H1 (cell line): Measurements from ENCODE around the gene MGAT5. TPM values are rescaled to one million over a fixed set of nuclear protein-coding genes. Genes with fewer than 3 reads are reported as not detected.

Experiments
- CTCF ChIA-PET: fragments of 300-600 bp; sonication (Branson Sonifier 250); formaldehyde crosslinking; loops from one replicate; lab custom pipeline; 2021; ENCODE audit not compliant: partially characterized antibody; lab: Charles Lee
- POLR2A ChIA-PET: fragments of 300-600 bp; sonication (Branson Sonifier 250); formaldehyde crosslinking; loops from one replicate; lab custom pipeline; 2021; ENCODE audit warnings: inconsistent platforms; ENCODE audit not compliant: partially characterized antibody; lab: Charles Lee
- DNase-seq, 2 experiments: peaks; one replicate each; pipeline versions ENCODE4 v3.0.0 to v3.0.0-alpha.2; 2010 to 2022; ENCODE audit warnings: low spot score in 2 of 2, low read depth in 1 of 2, mixed read lengths in 1 of 2
- FAIRE-seq: peaks from 2 replicates; lab custom pipeline; 2011; peaks lifted over from hg19 to GRCh38; lab: Jason Lieb, UNC
- H2AFZ ChIP-seq: 2 replicates; pipeline ENCODE4 v1.8.1; 2012; ENCODE audit warnings: low read length, inconsistent platforms
- H2AK5ac ChIP-seq: 2 replicates; pipeline ENCODE4 v1.6.1; 2013; ENCODE audit warnings: low read depth, low read length
- H2BK120ac ChIP-seq: replicated peaks from 2 replicates; pipeline ENCODE3; 2013; ENCODE audit warnings: low read depth, low read length, inconsistent platforms
- H2BK12ac ChIP-seq: 2 replicates; pipeline ENCODE4 v1.6.1; 2013; ENCODE audit warnings: low read depth, low read length
- H2BK15ac ChIP-seq: 2 replicates; pipeline ENCODE4 v1.6.1; 2013; ENCODE audit warnings: low read length
- H2BK20ac ChIP-seq: 2 replicates; pipeline ENCODE4 v1.6.1; 2013; ENCODE audit warnings: low read length
- H2BK5ac ChIP-seq: 2 replicates; pipeline ENCODE4 v1.6.1; 2013; ENCODE audit warnings: low read depth, low read length
- H3K14ac ChIP-seq: 2 replicates; pipeline ENCODE4 v1.6.1; 2013; ENCODE audit warnings: inconsistent platforms; ENCODE audit not compliant: insufficient read length
- H3K18ac ChIP-seq: 2 replicates; pipeline ENCODE4 v1.6.1; 2013; ENCODE audit warnings: low read length; ENCODE audit errors: extremely low read depth
- H3K23ac ChIP-seq: 2 replicates; pipeline ENCODE4 v1.6.1; 2013; ENCODE audit warnings: inconsistent platforms; ENCODE audit not compliant: insufficient read length
- H3K23me2 ChIP-seq: 2 replicates; pipeline ENCODE4 v1.6.1; 2013; ENCODE audit warnings: low read depth, low read length
- H3K27ac ChIP-seq: 2 replicates; pipeline ENCODE4 v1.6.1; 2011; ENCODE audit warnings: low read depth, low read length, inconsistent platforms
- H3K27me3 ChIP-seq, 4 experiments: replicated peaks in 1 of 4; 1 replicate in 1 of 4; 2 replicates in 3 of 4; pipeline versions ENCODE4 v1.6.1 to v1.8.1; 2011 to 2013; ENCODE audit warnings: low read length in 3 of 4, mild to moderate bottlenecking in 3 of 4, inconsistent platforms in 2 of 4, mixed read lengths in 2 of 4, moderate library complexity in 1 of 4; ENCODE audit not compliant: control insufficient read depth in 3 of 4, insufficient read depth in 3 of 4; ENCODE audit errors: extremely low read depth in 1 of 4
- H3K36me3 ChIP-seq, 4 experiments: 2 replicates each; pipeline versions ENCODE4 v1.6.1 to v1.8.1; 2011 to 2013; ENCODE audit warnings: mild to moderate bottlenecking in 4 of 4, low read length in 3 of 4, moderate library complexity in 2 of 4, control low read depth in 1 of 4, inconsistent platforms in 1 of 4; ENCODE audit not compliant: insufficient read depth in 4 of 4, control insufficient read depth in 2 of 4
- H3K4ac ChIP-seq: replicated peaks from 2 replicates; pipeline ENCODE3; 2013; ENCODE audit warnings: low read length, low read depth, mixed read lengths, inconsistent platforms; ENCODE audit not compliant: insufficient read length
- H3K4me1 ChIP-seq, 4 experiments: replicated peaks in 1 of 4; 1 replicate in 1 of 4; 2 replicates in 3 of 4; pipeline versions ENCODE4 v1.6.1 to v1.8.1; 2011 to 2013; ENCODE audit warnings: low read length in 3 of 4, inconsistent platforms in 2 of 4, mixed read lengths in 1 of 4; ENCODE audit not compliant: insufficient read depth in 4 of 4, control insufficient read depth in 3 of 4
- H3K4me2 ChIP-seq, 2 experiments: 2 replicates each; pipeline versions ENCODE4 v1.6.1 to v1.8.1; 2011 to 2013; ENCODE audit warnings: low read depth in 2 of 2, low read length in 2 of 2, control low read depth in 1 of 2, inconsistent platforms in 1 of 2, mild to moderate bottlenecking in 1 of 2; ENCODE audit not compliant: insufficient read depth in 1 of 2
- H3K4me3 ChIP-seq, 4 experiments: fragments of 200-600, 300-600 bp in 1 of 4; sonication (generic), shearing (Covaris generic), sonication (Bioruptor Twin) in 1 of 4; 2 replicates each; pipeline versions ENCODE4 v1.5.1 to v1.8.1; 2011 to 2016; ENCODE audit warnings: low read length in 4 of 4, low read depth in 3 of 4, control low read depth in 2 of 4, inconsistent platforms in 2 of 4, mild to moderate bottlenecking in 2 of 4, mixed read lengths in 1 of 4, moderate library complexity in 1 of 4; ENCODE audit not compliant: insufficient read depth in 2 of 4; ENCODE audit errors: extremely low read depth in 1 of 4
- H3K56ac ChIP-seq: replicated peaks from 2 replicates; pipeline ENCODE3; 2013; ENCODE audit warnings: low read depth, mild to moderate bottlenecking, mixed read lengths, low read length, inconsistent platforms; ENCODE audit not compliant: insufficient read length
- H3K79me1 ChIP-seq: 2 replicates; pipeline ENCODE4 v1.6.1; 2013; ENCODE audit warnings: low read depth, low read length, control low read depth
- H3K79me2 ChIP-seq, 2 experiments: 2 replicates each; pipeline versions ENCODE4 v1.6.1 to v1.8.1; 2012 to 2013; ENCODE audit warnings: low read length in 2 of 2, mild to moderate bottlenecking in 2 of 2, inconsistent platforms in 1 of 2; ENCODE audit not compliant: insufficient read depth in 2 of 2, control insufficient read depth in 1 of 2
- H3K9ac ChIP-seq, 4 experiments: replicated peaks in 1 of 4; 1 replicate in 1 of 4; 2 replicates in 3 of 4; pipeline versions ENCODE4 v1.6.1 to v1.8.1; 2011 to 2013; ENCODE audit warnings: low read depth in 3 of 4, low read length in 3 of 4, control low read depth in 2 of 4, mild to moderate bottlenecking in 2 of 4, moderate library complexity in 2 of 4, inconsistent platforms in 1 of 4; ENCODE audit errors: extremely low read depth in 1 of 4
- H3K9me3 ChIP-seq, 2 experiments: 2 replicates each; pipeline versions ENCODE4 v1.6.1 to v1.8.1; 2012 to 2013; ENCODE audit warnings: mild to moderate bottlenecking in 2 of 2, moderate library complexity in 2 of 2, control low read depth in 1 of 2, inconsistent platforms in 1 of 2, low read depth in 1 of 2, low read length in 1 of 2, mixed read lengths in 1 of 2; ENCODE audit not compliant: insufficient read depth in 2 of 2
- H4K20me1 ChIP-seq, 2 experiments: replicated peaks in 1 of 2; 2 replicates each; pipeline versions ENCODE3 to v1.8.1; 2011 to 2013; ENCODE audit warnings: inconsistent platforms in 2 of 2, low read length in 2 of 2, mild to moderate bottlenecking in 1 of 2; ENCODE audit not compliant: insufficient read depth in 2 of 2, control insufficient read depth in 1 of 2
- H4K5ac ChIP-seq: 2 replicates; pipeline ENCODE4 v1.6.1; 2013; ENCODE audit warnings: low read length, low read depth, mixed read lengths, inconsistent platforms; ENCODE audit not compliant: insufficient read length
- H4K8ac ChIP-seq: 2 replicates; pipeline ENCODE4 v1.8.0; 2013; ENCODE audit warnings: mild to moderate bottlenecking, moderate library complexity, low read length, inconsistent platforms; ENCODE audit not compliant: insufficient read depth; ENCODE audit errors: extremely low read depth
- H4K91ac ChIP-seq: replicated peaks from 2 replicates; pipeline ENCODE3; 2013; ENCODE audit warnings: low read length, mixed read lengths, inconsistent platforms; ENCODE audit not compliant: insufficient read length
- YY1 ChIP-seq: IDR thresholded peaks from 2 replicates; pipeline ENCODE4 v1.6.1; 2011; ENCODE audit warnings: low read depth, mild to moderate bottlenecking, low read length
- WGBS, 2 experiments: shearing (Covaris generic) in 1 of 2; methylation state at CpG; one replicate each; pipeline versions ENCODE4 v1.1.6 to v1.1.7; 2013 to 2015; ENCODE audit warnings: low lambda C conversion rate in 2 of 2, mixed read lengths in 2 of 2, inconsistent platforms in 1 of 2, low coverage in 1 of 2, missing lambda C conversion rate in 1 of 2; ENCODE audit not compliant: insufficient replicate concordance in 2 of 2, insufficient coverage in 1 of 2, insufficient read length in 1 of 2; ENCODE audit errors: extremely low coverage in 1 of 2, missing lambda C conversion rate in 1 of 2; 5-methylcytosine and 5-hydroxymethylcytosine counted together
- polyA plus RNA-seq, 7 experiments: library from polyadenylated mRNA; depleted of rRNA in 3 of 7; stranded (reverse) in 5 of 7; unstranded in 2 of 7; fragments of >200 nt in 5 of 7; fragments of 200-250 nt in 2 of 7; gene quantifications; 1 replicate in 5 of 7; 2 replicates in 1 of 7; 4 replicates in 1 of 7; pipeline versions ENCODE4 v1.2.1 to v1.2.3, GENCODE V29; 2011 to 2013; ENCODE audit warnings: missing spikeins in 2 of 7, mixed read lengths in 2 of 7
- total RNA-seq: library from RNA; stranded (reverse); fragmentation: NEBNext Ultra II Directional; extraction: Animal tissue kit (Norgen Biotek cat#: 25700); gene quantifications from 2 replicates; pipeline ENCODE4 v1.2.1, GENCODE V29; 2021

Gene MGAT5
- total and polyA plus RNA-seq, 2 of the 8 experiments (the other 6 are each of a cell fraction or from before 2014, with no cell fraction given) = 11.2 to 49.2 TPM

GRCh38 chr2:134451347-134451630 is 197.4 kb downstream of the MGAT5 start:
- H3K9ac ChIP-seq = no peak overlapping the region
- no peaks in the 10 kb centered on the region for H3K9me3 ChIP-seq
- no peak overlapping the region for H4K5ac ChIP-seq
- H2BK12ac ChIP-seq = no peak overlapping the region
- no peaks in the 10 kb centered on the region for H3K4me1 ChIP-seq
- H2AK5ac ChIP-seq = no peak overlapping the region
- H2BK120ac ChIP-seq = no peak overlapping the region
- WGBS, 2 experiments = 100% methylated on average over 2 of the region's 2 CpGs; no CpG with 5 or more reads in 1 of the 2 experiments
- H2BK20ac ChIP-seq = no peak overlapping the region
- H3K56ac ChIP-seq = no peak overlapping the region
- H2BK15ac ChIP-seq = no peak overlapping the region
- no peak overlapping the region for H4K91ac ChIP-seq
- no peak overlapping the region for H3K14ac ChIP-seq
- H3K4me2 ChIP-seq = no peak overlapping the region
- FAIRE-seq (no peak), DNase-seq (no peak)
- H3K36me3 ChIP-seq = no peaks in the 10 kb centered on the region; a peak in 3 of 8 replicates
- CTCF ChIA-PET = interaction anchor here (0.6 to 9.3 kb wide), 107 partner anchors 10 to 1096 kb away, joined by 3 to 132 read pairs (median 4); partner anchors contain the start of gene MGAT5
- no peak overlapping the region for H3K27ac ChIP-seq
- H2AFZ ChIP-seq = no peak overlapping the region
- no peak overlapping the region for H3K23ac ChIP-seq
- POLR2A ChIA-PET = no interaction called here
- H3K27me3 ChIP-seq = no peaks in the 10 kb centered on the region
- H3K79me2 ChIP-seq = no peaks in the 10 kb centered on the region
- H3K23me2 ChIP-seq = no peaks in the 10 kb centered on the region
- no peaks in the 10 kb centered on the region for H3K79me1 ChIP-seq
- no peak for TF ChIP-seq YY1
- H2BK5ac ChIP-seq = no peak overlapping the region
- no peak overlapping the region for H3K4ac ChIP-seq
- no peak overlapping the region for H3K4me3 ChIP-seq
- no peak overlapping the region for H4K8ac ChIP-seq
- peaks cover 0 to 1% of the 10 kb centered on the region in 2 experiments for H4K20me1 ChIP-seq
- H3K18ac ChIP-seq = no peak overlapping the region
